Erythroblast (primary cell): Measurements from ENCODE around the gene FAR2.

Source experiments
- GATA1 ChIP-seq: IDR thresholded peaks from 2 replicates; pipeline ENCODE4 v1.6.1; 2011; ENCODE audit warnings: low read depth, mild to moderate bottlenecking, control low read depth, low read length, moderate library complexity
- POLR2A ChIP-seq: IDR thresholded peaks from 2 replicates; pipeline ENCODE4 v1.6.1; 2011; ENCODE audit warnings: mild to moderate bottlenecking, low read length

DNA sequence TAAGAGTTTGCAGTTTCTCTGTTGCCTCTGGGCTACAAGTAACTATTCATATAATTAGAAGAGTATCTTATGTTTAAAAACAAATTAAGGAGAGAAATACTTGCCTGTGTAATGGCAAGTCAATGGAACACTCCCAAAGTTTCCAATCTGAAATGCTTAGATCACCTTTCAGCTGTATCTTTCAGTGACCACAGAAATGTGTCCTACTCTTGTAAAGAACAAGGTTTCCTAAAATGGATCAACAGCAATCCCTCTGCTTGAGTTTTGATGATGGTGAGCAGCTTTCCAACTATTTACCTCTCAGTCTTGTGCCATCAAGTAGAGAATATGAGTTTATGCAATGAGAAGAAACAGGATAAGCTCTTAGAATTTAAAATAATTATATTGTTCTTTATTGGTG lies 139.0 kb downstream of the FAR2 start:
- TF ChIP-seq POLR2A (no peak), GATA1 (no peak)
